Non-pigmented ciliary epithelial cell (primary cell): Measurements from ENCODE around the gene ATP6V0B.
A peak's percentile ranks its signal among the peaks of the same experiment; 100 is the strongest.

ENCODE experiments used
- DNase-seq: peaks from one replicate; pipeline ENCODE4 v3.0.0-alpha.2; 2010; ENCODE audit warnings: low read depth

ATP6V0B gene

GRCh38 chr1:43946236-43947060 lies 28.3 kb upstream of the ATP6V0B start, which contains the start of gene IPO13:
IPO13 (plus strand) TSS chr1:43946950; CDS start chr1:43947601, 651 bp downstream.
- peak; percentile 74 for DNase-seq

GRCh38 chr1:43947061-43947873 lies 27.5 kb upstream of the ATP6V0B start:
- no peak for DNase-seq

DNA sequence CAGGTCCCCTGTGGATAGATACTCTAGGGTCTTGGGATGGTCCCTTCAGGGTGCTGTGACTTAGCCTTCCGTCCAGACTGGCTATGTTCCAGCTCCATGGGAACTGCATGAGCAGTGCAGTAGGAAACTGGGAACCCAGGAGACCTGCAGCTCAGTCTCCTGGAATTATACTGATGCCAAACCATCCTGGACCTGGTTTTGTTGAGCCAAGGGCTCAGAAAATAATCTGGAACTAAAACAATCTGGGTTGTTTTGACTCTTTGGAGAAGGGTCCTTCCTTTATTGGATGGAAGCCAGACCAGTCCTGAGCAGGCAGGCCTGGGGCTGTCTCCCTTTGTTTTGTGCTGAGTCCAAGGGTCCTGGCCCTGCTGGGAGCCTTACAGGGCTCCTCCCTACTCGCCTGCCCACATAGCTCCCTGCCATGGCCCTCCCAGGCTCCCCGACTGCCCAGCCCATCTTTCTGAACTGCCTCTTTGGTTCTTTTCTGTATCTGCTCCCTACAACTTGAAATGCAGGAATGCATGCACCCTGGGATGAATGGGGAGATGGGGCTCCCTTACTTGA lies 26.8 kb upstream of the ATP6V0B start:
- DNase-seq = no peak

- DNase-seq = no peak
Measured at GRCh38 chr1:43949678-43950077, 25.1 kb upstream of the ATP6V0B start.

DNA sequence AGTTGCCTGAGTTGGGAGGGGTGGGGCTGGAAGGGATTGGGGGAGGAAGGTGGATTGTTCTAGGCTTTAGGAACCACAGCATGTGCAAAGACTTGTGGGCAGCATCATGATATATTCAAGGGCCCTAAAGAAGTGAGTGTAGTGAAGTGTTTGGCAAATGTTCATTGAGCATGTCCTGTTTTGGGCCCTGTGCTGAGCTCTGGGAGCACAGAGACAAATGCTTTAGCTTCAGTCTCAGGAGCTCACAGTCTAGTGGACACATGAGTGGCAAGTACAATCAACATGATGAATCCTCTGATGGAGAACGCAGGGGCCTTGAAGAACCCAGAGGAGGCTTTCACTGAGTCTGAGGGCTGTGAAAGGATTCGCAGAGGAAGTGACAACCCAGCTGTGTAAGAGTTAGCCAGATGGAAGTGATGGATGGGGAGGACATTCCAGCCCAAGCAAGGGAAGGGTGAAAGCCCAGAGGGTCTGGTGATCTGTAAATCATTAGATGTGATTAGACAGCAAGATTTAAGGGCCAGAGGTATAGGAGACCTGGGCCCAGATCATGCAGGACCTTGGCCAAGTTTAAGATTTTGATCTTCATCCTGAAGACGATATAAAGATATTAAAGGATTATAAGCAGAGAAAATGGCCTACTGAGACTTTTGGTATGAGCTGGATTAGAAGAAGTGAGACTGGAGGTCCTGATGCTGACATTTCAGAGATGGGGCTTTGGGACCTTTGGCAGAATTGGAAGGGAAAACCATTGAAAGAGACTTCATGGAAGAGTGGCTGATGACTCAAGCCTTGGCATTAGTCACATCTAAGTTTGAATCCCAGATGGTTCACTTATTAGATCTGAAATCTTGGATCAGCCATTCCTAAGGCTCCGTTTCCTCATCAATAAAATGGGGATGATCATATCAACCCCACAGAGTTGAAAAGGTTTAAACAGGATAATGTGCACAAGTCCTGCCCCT lies 23.5 kb upstream of the ATP6V0B start:
- no peak for DNase-seq

- DNase-seq = no peak
Measured at GRCh38 chr1:43952731-43953346, 21.9 kb upstream of the ATP6V0B start.

- DNase-seq = no peak
Measured at GRCh38 chr1:43953361-43953760, 21.4 kb upstream of the ATP6V0B start.

GRCh38 chr1:43954036-43954435 lies 20.7 kb upstream of the ATP6V0B start:
- DNase-seq = no peak

DNA sequence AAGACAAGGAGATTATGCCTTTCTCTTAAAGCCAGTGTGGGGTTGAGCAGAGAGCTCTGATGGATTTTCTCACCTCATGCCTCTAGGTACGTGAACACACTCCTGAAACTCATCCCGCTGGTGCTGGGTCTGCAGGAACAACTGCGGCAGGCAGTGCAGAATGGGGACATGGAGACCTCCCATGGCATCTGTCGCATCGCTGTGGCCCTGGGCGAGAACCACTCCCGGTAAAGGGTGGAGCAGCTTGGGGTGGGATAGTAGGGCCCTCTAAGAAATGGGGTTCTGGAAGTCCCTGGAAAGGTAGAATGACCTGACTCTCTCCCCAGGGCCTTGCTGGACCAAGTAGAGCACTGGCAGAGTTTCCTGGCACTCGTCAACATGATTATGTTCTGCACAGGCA lies 18.5 kb upstream of the ATP6V0B start:
- DNase-seq = no peak

GRCh38 chr1:43957407-43958040 lies 17.2 kb upstream of the ATP6V0B start:
- no peak for DNase-seq

DNA sequence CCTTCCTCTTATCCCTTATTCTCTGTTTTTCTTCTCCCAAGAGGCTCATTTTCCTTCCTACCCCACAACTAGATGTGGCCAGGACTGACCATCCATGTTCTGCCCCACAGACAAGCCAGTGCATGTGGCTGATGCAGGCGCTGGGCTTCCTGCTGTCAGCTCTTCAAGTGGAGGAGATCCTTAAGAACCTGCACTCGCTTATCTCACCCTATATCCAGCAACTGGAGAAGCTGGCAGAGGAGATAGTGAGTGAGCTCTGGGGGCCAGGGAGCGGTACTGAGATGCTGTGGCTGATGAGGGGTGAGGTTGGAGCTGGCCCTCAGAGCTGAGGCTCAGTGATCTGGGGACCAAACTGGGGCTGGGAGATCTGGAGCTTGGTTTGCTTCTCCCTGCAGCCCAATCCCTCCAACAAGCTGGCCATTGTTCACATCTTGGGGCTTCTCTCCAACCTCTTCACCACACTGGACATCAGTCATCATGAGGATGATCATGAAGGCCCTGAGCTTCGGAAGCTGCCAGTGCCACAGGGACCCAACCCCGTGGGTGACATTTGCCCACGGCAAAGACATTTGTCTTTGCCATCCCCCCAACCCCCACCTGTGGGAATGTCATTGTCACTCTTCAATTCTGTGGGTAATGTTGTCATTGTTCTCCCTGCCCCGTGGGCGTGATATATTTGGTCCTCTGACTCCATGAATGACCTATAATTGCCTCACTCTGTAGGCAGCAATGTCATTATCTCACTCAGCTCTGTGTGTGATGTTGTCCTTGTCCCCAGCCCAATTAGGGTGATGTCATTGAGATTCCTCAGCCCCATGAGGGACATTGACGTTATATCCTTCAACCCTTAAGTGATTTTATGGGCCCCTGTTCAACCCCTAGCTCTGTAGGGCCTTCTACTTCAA lies 16.2 kb upstream of the ATP6V0B start:
- DNase-seq = no peak

- no peak for DNase-seq
Measured at GRCh38 chr1:43960798-43961197, 14.0 kb upstream of the ATP6V0B start.

GRCh38 chr1:43961692-43962091 lies 13.1 kb upstream of the ATP6V0B start:
- DNase-seq = no peak

- DNase-seq = no peak
Measured at GRCh38 chr1:43962324-43962723, 12.4 kb upstream of the ATP6V0B start.

- no peak for DNase-seq
Measured at GRCh38 chr1:43963006-43963405, 11.8 kb upstream of the ATP6V0B start.

GRCh38 chr1:43963890-43964289 lies 10.9 kb upstream of the ATP6V0B start:
- DNase-seq = no peak

DNA sequence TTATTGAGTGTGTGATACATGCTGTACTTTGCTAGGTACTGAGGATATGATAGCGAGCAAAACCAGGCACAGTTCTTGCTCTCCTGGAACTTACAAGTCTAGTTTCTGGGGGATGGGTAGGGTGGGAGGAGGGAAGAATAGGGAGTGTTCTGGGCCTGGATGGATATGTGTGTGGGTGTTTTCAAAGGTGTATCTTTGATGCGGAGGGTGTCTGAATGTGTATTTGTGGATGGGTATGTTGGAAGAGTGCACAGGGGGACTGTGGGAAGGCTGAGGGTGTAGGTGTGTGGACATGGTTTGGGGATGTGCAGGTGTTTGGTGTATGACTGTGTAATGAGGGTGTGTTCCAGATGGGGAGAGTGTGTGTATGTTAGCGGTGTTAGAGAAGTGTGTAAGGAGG lies 9.4 kb upstream of the ATP6V0B start:
- DNase-seq = no peak

DNA sequence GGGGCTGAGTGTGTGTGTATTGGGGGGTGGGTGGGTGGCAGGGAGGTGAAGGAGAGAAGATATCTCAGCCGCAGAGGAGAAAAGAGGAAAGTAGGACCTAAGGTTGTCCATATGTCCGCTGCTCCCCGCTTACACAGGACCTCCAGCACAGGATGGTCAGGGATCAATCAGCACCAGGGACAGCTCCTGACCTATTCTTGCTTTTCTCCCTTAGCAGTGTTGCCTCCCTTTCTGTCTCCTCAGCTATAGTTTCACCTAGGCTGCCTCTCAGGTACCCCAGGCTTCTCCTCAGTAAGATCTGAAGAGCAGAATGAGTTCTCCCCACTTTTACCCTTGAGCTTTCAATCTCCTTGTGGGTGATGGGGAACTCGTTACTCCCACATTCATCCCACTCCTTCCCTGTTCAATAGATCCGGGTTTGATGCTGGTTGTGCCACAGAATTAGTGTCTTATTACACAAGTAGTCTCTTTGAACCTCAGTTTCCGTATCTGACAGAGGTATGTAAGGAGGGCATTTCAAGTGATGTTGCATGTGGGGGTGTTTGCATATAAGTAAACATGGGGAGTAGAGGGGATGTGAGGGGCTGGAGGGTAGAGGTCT lies 6.3 kb upstream of the ATP6V0B start:
- DNase-seq = no peak

DNA sequence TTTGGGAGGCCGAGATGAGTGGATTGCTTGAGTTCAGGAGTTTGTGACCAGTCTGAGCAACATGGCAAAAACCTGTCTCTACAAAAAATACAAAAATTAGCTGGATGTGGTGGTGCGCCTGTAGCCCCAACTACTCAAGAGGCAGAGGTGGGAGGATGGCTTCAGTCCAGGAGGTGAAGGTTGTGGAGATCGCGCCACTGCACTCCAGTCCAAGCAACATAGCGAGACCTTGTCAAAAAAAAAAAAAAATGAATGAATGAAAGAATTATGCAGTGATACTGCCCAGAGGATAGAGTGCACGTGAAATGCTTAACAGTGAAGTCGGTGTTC lies 5.4 kb upstream of the ATP6V0B start:
- DNase-seq = no peak
